Liver (tissue), 3 donors: ENCODE measurements around the gene AK1.

Source experiments
- TAF1 ChIP-seq: conservative IDR thresholded peaks from 2 replicates; pipeline ENCODE4 v1.6.1; 2016; ENCODE audit warnings: antibody characterized with exemption, mild to moderate bottlenecking
- TF ChIP-seq, protein P1 (sequence below): fragments of 150-350 bp; IDR thresholded peaks from 2 replicates; pipeline ENCODE4 v1.5.1; 2017; ENCODE audit warnings: improper control_type of control experiment, low read depth, low read length; ENCODE audit not compliant: missing input control
- donor health status: healthy.
- donor health status: healthy.

DNA sequence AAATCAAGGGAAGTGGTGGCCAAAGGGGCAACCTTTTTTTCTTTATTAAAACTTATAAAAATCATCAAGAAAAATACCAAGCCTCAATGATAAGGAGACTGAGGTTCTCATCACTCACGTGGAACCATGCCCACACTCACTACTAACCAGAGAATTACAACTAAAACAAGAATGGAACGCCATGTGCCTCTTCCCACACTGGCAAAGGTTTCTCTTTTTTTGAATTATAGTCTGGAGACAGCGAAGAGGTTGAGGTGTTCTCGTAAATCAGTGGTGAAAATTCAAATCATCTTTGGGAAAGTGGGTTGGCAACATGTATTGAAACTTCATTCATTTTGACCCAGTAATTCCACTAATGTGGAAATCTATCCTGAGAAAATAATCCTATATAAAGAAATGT is 55.4 kb downstream of the AK1 start:
- TF ChIP-seq, protein P1, sequence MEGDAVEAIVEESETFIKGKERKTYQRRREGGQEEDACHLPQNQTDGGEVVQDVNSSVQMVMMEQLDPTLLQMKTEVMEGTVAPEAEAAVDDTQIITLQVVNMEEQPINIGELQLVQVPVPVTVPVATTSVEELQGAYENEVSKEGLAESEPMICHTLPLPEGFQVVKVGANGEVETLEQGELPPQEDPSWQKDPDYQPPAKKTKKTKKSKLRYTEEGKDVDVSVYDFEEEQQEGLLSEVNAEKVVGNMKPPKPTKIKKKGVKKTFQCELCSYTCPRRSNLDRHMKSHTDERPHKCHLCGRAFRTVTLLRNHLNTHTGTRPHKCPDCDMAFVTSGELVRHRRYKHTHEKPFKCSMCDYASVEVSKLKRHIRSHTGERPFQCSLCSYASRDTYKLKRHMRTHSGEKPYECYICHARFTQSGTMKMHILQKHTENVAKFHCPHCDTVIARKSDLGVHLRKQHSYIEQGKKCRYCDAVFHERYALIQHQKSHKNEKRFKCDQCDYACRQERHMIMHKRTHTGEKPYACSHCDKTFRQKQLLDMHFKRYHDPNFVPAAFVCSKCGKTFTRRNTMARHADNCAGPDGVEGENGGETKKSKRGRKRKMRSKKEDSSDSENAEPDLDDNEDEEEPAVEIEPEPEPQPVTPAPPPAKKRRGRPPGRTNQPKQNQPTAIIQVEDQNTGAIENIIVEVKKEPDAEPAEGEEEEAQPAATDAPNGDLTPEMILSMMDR = no peak
- TF ChIP-seq TAF1 = no peak
